Nephron (organoid): ENCODE measurements around the gene C1QL1.

Experiments
- H3K27ac Mint-ChIP-seq, 3 experiments: 2 replicates each; pipeline ENCODE4 v1.8.0; 2020; ENCODE audit warnings: mixed read lengths in 3 of 3, mild to moderate bottlenecking in 2 of 3, moderate library complexity in 1 of 3
- H3K27me3 Mint-ChIP-seq: 2 replicates; pipeline ENCODE4 v1.8.0; 2021; ENCODE audit warnings: low read depth, mild to moderate bottlenecking, moderate library complexity, mixed read lengths
- H3K36me3 Mint-ChIP-seq: 2 replicates; pipeline ENCODE4 v1.8.0; 2020; ENCODE audit warnings: low read depth, mixed read lengths
- H3K4me1 Mint-ChIP-seq: 2 replicates; pipeline ENCODE4 v1.8.0; 2020; ENCODE audit warnings: mixed read lengths
- H3K4me3 Mint-ChIP-seq, 3 experiments: 2 replicates each; pipeline ENCODE4 v1.8.0; 2020; ENCODE audit warnings: mild to moderate bottlenecking in 3 of 3, mixed read lengths in 3 of 3, moderate library complexity in 2 of 3
- H3K9me3 Mint-ChIP-seq: 2 replicates; pipeline ENCODE4 v1.8.0; 2020; ENCODE audit warnings: mixed read lengths
- CTCF ChIP-seq, 3 experiments: fragments of 200-600 bp; sonication (generic); IDR thresholded peaks; one replicate each; pipeline ENCODE4 v1.5.0; 2021; ENCODE audit warnings: antibody characterized with exemption in 3 of 3; ENCODE audit not compliant: unreplicated experiment in 3 of 3

C1QL1 gene

DNA sequence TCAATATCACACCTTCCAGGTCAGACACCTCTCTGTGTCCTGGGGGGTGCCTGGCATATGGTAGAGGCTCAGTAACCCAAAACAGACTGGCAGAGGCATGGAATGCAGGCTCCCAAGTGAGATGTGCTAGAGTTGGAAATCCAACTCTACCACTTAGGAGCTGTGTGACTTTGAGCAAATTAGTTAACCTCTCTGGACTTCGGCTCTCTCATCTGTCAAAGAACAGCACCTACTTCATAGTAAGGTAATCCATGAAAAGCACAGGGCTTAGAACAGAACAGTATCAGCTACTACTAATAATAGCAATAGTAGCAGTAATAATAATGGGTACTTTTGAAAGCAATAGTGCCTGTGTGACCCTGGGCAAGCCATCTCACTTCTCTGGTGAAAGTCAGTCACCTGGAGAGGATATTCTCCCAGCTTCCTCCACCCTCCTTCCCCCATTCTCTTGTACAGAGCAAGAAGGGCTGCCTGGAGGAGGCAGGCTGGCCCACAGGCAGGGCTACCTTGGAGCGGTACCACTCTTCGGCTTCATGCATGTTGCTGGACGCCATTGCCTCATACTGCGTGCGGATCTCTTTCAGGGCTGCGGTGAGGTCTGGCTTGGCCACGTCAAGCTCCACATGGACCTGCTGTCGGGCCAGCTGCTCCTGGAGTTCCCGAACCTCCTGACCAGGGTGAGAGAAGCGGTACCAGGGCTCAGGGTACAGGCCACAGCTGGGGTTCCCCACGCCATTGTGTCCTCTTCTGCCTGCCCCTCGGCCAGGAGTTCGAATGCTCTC, 55.1 kb downstream of the C1QL1 start:
- Mint-ChIP-seq H3K27me3 (peaks cover 74% of the 10 kb centered on the region), H3K36me3 (no peaks in the 10 kb centered on the region), H3K9me3 (no peaks in the 10 kb centered on the region), H3K27ac (no peak overlapping the region), H3K4me1 (peaks cover 6% of the 10 kb centered on the region), H3K4me3 (peak overlapping the region in 2 of 3 experiments; percentile 7 to 43)
- TF ChIP-seq CTCF (IDR thresholded peaks at IDR 0.05; ENCODE audit: unreplicated experiment in 3 of 3): no peak

DNA sequence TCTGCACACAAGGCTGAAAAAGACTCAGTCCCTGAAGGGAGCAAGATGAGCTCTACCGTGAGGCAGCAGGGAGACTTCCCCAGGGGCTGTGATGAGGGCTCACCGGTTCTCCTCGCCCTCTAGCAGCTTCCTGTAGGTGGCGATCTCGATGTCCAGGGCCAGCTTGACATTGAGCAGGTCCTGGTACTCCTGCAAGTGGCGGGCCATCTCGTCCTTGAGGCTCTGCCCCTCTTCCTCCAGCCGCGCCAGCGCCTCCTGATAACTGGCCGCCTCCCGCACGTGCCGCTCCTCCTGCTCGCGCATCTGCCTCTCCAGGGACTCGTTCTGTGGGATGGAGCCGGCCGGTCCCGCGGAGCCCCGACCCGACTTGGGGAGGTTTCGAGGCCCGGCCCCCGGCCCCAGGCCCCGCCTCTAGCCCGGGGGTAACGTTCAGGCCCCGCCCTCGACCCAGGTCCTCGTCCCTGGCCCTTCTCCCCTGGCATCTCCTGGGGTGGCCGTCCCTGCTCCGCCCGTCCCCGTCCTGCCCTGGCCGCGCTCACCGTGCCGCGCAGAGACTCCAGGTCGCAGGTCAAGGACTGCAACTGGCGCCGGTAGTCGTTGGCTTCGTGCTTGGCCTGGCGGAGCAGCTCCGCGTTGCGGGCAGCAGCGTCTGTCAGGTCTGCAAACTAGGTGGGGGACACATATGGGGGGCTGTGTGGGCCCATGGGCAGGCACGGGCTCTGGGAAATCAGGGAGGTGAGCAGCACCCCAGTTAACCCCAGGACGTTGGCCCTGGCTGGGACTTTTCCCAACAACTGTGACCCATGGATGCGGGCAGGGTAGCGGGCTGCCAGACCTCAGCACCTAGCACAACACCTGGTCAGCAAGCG, 56.7 kb downstream of the C1QL1 start:
- peaks cover 14% of the 10 kb centered on the region for H3K4me1 Mint-ChIP-seq
- no peaks in the 10 kb centered on the region for H3K9me3 Mint-ChIP-seq
- peak overlapping the region; percentile 5 to 39 (median 32) for H3K4me3 Mint-ChIP-seq
- TF ChIP-seq CTCF (IDR thresholded peaks at IDR 0.05; ENCODE audit: unreplicated experiment in 3 of 3): peak; percentile 48 to 65 (median 51)
- peaks cover 70% of the 10 kb centered on the region for H3K27me3 Mint-ChIP-seq
- H3K36me3 Mint-ChIP-seq: no peaks in the 10 kb centered on the region
- H3K27ac Mint-ChIP-seq: peak overlapping the region in 1 of 3 experiments; percentile 36

GRCh38 chr17:44910231-44911106, 57.6 kb downstream of the C1QL1 start:
- Mint-ChIP-seq H3K27ac (peak overlapping the region in 1 of 3 experiments; percentile 36), H3K4me3 (peak overlapping the region in 2 of 3 experiments; percentile 32 to 39), H3K9me3 (no peaks in the 10 kb centered on the region), H3K4me1 (peaks cover 23% of the 10 kb centered on the region), H3K27me3 (peaks cover 66% of the 10 kb centered on the region), H3K36me3 (no peaks in the 10 kb centered on the region)
- TF ChIP-seq CTCF (IDR thresholded peaks at IDR 0.05; ENCODE audit: unreplicated experiment in 3 of 3): no peak
